DOHH2 (cell line): ENCODE data around the gene ZNF169.
"Not testable (repeated sequence)": the region's sequence is repeated elsewhere in the genome, so short reads cannot be mapped to it uniquely, and the experiment has no call there.

Source experiments
- CTCF ChIP-seq: fragments of 200-600 bp; sonication (generic); IDR thresholded peaks from one replicate; pipeline ENCODE4 v1.5.1; 2014; ENCODE audit warnings: antibody characterized with exemption, mild to moderate bottlenecking, low read depth, low read length; ENCODE audit not compliant: poor library complexity, severe bottlenecking
- EZH2phosphoT487 ChIP-seq: fragments of 200-600 bp; sonication (generic); IDR thresholded peaks from 2 replicates; pipeline ENCODE4 v1.6.1; 2017; ENCODE audit warnings: borderline replicate concordance, mild to moderate bottlenecking, antibody characterized with exemption, low read length, moderate library complexity, mixed read lengths

- TF ChIP-seq CTCF, EZH2phosphoT487: not testable (repeated sequence)
Measured at GRCh38 chr9:94225413-94225812, 33.7 kb upstream of the ZNF169 start.
